ENCODE results near the gene PKD1L1.
"Not testable (repeated sequence)": the region's sequence is repeated elsewhere in the genome, so short reads cannot be mapped to it uniquely, and the experiment has no call there.

Gene PKD1L1

DNA sequence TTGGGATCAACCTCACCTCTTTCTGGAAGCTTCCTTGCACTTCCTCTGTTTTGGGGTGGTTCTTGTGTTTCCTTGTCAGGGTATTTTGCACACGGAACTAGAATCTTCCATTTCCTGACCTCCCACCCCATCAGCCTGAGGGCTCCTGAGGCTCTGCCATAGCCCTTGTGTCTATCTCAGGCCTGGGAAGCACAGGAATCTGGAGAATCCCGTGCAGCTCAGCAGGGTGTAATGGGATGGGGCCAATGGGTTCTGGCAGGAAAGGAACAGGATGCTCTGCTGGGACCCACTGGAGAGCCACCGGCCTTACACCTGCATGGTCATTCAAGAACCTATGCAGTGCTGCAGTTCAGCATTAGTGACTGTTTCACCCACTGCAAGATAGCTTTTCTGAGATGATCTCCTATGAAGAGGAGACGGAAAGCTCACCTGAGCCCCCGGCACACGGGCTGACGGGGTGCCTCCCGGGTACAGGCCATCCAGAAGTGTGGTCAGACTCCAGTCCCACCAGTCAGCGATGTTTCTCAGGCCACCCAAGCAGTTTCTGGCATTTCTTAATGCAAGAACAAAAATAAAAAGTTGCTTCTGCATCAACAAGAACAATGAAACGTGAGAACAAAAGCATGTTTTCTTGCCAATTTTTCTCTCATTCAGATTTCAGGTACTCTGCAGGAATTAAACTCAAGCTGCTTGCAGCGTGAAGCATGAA is 133.2 kb downstream of the PKD1L1 start:
- no peak for DNase-seq

- no peak for DNase-seq
These were observed 134.5 kb downstream of the PKD1L1 start for GRCh38 chr7:47813620-47814260.

DNA sequence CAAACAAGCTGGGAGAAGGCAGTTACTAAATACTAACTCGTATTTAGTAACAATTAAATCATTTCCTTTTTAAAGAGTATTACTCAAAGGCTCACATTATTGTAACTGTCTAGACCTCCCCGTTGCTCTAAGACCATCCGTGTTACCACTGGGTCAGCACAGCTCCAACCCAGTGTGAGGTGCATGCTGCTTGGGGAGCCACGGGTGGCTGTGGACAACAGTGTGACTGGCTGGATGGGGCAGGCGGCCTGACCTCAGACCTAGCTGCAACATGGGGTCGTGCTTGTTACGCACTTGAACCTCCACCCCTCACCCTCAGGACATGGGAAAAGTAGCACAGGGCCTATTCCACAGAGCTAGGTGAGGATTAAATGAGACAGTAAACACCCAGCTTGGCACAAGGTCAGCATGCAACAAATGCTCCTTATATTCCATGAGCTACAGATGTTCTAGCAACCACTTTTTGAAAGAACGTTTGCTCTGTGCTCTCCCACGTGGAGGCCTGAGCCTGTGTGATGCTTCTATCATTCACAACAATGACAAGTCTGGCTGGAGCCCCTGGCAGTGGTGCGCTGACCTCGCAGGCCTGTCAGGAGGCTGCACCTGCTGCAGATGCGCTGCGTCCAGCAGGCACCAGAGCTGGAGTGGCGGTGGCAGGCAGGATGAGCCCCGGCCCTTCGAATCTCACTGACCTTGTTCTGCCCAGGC is 135.7 kb downstream of the PKD1L1 start:
- DNase-seq, result no peak

GRCh38 chr7:47811632-47812380 is 136.5 kb downstream of the PKD1L1 start:
- DNase-seq, result no peak

DNA sequence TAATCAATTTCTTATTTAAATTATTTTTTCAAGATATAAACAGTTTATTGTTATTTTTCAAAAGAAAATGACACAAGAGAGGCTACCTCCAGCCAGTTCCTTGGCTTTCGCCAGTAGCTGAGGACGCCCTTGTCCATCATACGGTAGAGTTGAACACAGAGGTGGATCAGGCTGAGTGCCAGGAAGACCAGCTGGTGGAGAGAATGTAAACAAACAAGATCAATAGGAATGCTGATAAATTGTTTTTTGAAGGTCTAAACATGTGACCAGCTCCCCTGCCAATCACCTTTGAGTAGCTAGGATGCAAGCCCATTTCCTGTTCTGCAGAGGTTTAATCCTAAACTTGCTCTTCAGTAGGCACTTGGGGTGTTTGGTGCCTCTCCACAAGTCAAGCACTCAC is 138.9 kb downstream of the PKD1L1 start:
- DNase-seq, result no peak

DNA sequence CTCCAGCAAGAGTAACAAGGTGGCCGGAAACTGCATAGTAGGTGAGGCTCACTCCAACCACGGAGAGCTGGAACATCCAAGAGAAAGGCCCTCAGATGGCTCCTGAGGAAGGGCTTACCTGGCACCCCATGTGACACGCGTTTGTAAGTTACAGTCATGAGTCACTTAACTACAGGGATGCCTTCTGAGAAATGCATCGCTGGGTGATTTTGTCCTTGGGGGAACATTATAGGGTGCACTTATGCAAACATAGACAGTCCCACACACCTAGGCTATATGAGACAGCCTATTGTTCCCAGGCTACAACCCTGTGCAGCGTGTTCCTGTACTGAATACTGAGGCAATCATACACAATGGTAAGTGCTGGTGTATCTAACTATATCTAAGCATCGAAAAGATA is 139.9 kb downstream of the PKD1L1 start:
- no peak for DNase-seq

GRCh38 chr7:47807756-47808155 is 140.5 kb downstream of the PKD1L1 start:
- DNase-seq, result no peak

GRCh38 chr7:47807126-47807525 is 141.1 kb downstream of the PKD1L1 start:
- peak in 1 of 2 donors; percentile 25 for DNase-seq

GRCh38 chr7:47806701-47807103 is 141.6 kb downstream of the PKD1L1 start:
- DNase-seq, result no peak

DNA sequence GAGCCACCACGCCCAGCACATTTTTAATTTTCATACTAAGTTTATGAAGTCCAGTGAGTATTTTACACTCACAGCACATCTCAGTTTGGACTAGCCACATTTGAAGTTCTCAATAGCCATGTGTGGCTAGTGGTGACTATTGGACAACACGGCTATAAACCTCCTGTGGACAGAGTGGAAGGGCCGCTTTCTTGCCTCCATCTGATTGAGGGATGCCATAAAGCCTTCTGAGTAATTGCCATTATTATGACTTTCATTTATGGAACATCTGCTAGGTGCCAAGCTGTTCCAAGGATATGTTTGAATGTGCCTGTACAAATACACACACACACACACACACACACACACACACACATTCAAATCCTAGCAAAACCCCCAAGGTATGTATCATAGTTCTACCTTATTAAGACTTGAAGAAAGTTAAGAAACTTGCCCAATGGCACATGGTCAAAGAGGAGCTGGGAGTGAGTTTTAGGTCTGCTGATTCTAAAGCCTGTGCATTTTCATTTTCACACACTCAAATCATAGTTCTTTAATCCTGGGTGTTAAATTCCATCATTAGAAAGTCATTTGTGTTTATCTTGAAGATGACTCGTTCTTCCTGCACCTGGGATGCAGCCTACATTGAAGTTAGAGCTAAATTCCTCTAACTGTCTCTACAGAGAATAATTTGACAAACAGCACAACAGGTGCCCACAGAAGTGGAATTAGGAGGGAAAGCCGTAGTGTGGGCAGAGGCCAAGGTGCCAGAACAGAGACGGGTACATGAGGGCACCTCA is 143.3 kb downstream of the PKD1L1 start:
- DNase-seq, result no peak

- no peak for DNase-seq
These were observed 144.4 kb downstream of the PKD1L1 start for GRCh38 chr7:47803846-47804245.

GRCh38 chr7:47803025-47803424 is 145.2 kb downstream of the PKD1L1 start:
- no peak for DNase-seq

DNA sequence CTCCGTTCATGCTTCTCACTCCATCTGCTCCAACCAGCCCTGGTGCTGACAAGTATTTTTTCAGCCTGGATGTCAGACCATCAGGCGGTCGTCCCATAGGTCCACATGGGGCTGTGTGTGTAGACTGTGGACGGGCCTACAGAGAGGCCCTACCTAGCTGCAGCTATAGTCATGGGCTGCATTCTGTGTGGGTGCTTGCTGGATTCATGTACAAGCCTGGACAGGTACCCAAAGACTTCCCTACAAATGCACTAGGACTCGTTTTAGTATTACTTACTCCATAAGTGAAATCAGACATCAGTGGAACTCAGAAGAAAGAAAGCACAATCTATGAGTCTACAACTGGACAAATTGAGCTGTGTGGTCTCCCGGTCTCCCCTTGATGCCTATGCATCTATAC is 146.8 kb downstream of the PKD1L1 start:
- no peak for DNase-seq

DNA sequence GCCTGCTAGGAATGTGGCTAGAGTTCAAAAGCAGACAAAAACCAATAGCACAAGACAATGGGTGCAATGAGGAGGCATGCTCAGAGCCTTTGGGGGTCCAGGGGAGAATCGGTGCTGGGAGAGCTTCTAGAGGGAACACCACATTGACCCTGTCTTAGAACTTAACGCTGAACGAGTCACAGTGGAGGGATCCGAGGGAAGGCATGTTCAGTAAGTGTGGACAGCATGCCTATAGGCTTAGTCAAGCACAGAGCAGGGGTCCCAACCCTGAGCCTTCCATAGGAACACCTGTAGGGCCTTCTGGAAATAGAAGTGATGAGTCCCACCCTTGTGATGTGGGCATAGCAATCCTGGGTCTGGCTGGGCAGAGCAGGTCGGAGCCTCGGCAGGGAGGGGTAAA is 148.7 kb downstream of the PKD1L1 start:
- DNase-seq, result no peak

- DNase-seq, result no peak
These were observed 151.9 kb downstream of the PKD1L1 start for GRCh38 chr7:47796347-47796746.

GRCh38 chr7:47795631-47796030 is 152.6 kb downstream of the PKD1L1 start:
- no peak for DNase-seq

DNA sequence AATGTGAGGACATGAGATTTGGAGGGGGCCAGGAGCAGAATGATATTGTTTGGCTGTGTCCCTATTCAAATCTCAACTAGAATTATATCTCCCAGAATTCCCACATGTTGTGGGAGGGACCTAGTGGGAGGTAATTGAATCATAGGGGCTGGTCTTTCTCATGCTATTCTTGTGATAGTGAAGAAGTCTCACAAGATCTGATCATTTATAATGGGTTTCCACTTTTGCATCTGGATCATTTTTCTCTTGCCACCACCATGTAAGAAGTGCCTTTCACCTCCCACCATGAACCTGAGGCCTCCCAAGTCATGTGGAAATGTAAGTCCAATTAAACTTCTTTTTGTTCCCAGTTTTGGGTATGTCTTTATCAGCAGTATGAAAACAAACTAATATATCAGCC is 153.1 kb downstream of the PKD1L1 start:
- DNase-seq, result not testable (repeated sequence)

- no peak for DNase-seq
These were observed 154.2 kb downstream of the PKD1L1 start for GRCh38 chr7:47794016-47794415.

- not testable (repeated sequence) for DNase-seq
These were observed 155.1 kb downstream of the PKD1L1 start for GRCh38 chr7:47793186-47793585.

- peak in 1 of 2 donors; percentile 10 for DNase-seq
These were observed 155.6 kb downstream of the PKD1L1 start for GRCh38 chr7:47792521-47793121.

DNA sequence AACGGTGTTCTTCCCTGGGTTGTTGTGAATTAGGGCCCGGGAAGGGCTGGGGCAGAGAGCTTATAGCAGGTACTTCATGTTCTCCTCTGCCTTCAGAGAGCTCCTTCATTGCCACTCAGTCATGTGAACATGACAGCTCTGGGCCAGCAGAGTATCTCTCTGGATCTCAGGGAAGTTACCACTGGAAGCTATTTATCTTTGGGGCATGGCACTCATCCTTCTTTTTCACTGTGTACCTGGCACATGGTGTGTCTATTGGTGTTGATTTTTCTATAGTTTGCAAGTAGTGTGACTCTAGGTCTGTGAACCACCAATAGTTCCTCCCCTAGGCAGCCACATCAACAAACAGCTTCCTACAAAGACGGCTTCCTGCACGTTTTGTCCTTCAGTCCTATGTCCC is 156.6 kb downstream of the PKD1L1 start:
- DNase-seq, result no peak

DNA sequence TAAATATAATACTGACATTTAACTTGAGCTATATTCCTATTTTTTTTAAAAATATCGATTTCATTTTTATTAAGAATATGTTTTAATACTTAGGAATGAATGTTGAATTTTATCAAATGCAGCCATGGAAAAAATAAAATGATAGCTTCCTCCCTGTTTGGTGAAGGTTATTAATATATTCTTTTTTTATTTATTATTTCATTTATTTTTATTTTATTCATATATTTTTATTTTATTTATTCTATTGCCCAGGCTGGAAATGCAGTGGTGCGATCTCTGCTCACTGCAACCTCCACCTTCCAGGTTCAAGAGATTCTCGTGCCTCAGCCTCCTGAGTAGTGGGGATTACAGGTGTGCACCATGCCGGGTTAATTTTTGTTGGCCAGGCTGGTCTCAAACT is 160.2 kb downstream of the PKD1L1 start:
- DNase-seq, result no peak

Measured in bone marrow (tissue), 2 donors.